HG03280 (cell line): ENCODE results near the gene OR2S2.
"Not testable (repeated sequence)": the region's sequence is repeated elsewhere in the genome, so short reads cannot be mapped to it uniquely, and the experiment has no call there.

Experiments
- ATAC-seq: cut with Tn5 transposase; IDR thresholded peaks from one replicate; pipeline ENCODE4 v1.9.1; 2021; ENCODE audit warnings: mild to moderate bottlenecking, moderate library complexity; ENCODE audit not compliant: unreplicated experiment

The OR2S2 gene

GRCh38 chr9:35935261-35935660 lies 22.7 kb downstream of the OR2S2 start:
- ATAC-seq, result no peak

GRCh38 chr9:35934069-35934468 lies 23.9 kb downstream of the OR2S2 start:
- not testable (repeated sequence) for ATAC-seq

DNA sequence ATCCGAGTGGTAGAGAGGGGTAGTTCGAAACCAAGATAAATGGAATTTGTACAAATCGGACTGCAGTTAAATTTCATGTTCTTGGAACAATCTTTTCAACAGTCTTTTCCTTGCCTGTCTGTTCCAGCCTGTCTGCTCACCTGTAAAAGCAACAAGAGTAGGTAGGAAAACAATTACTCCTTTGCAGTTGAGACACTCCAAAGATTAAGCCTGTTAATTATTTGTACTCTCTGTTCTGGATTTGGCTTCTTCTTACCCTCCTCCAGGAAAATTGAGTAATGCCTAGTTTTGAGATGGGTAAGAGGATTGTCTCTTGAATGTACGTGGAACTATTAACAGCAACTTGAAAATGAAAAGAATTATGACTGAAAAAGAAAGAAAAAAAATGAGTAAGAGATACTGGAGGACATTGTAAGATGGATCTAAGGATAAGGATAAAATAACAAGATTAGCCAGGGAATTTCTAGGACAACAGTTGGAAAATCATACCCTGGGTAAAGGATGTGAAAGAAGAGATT lies 24.3 kb downstream of the OR2S2 start:
- ATAC-seq, result no peak

- no peak for ATAC-seq
These were observed 25.2 kb downstream of the OR2S2 start for GRCh38 chr9:35932735-35933134.

DNA sequence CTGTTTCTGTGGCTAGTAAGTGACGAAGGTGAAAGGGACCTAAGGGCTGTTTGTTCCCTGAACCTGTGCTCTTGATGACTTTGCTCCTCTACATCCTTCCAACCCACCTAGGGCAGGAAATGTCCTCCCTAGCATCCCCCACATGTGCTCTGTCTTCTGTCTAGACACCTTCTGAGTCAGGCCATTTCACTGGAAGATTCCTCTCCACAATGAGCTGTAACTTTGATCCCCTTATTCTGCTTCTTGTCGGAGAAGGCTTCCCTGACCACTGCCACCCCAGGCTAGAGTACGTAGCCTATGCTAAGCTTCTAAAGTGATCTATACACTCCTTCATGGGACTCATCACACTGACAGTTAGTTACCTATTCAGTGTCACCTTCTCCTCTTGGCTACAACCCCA lies 27.0 kb downstream of the OR2S2 start:
- ATAC-seq, result no peak

DNA sequence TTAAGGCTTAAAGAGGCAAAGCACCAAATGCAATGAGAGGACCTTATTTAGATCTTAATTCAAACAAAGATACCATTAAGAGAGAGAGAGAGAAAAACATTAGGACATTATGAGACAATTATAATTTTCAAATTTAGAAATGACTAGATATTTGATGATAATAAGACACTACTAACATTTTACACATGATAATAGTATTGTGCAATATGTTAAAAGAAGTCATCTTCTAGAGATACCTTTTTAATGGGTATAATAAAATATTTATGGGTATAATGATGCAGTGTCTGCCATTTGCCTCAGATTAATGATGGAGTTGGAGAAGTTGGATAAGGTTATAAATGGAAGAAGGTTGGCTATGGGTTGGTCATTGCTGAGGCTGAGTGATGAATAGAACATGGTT lies 27.4 kb downstream of the OR2S2 start:
- ATAC-seq, result no peak

DNA sequence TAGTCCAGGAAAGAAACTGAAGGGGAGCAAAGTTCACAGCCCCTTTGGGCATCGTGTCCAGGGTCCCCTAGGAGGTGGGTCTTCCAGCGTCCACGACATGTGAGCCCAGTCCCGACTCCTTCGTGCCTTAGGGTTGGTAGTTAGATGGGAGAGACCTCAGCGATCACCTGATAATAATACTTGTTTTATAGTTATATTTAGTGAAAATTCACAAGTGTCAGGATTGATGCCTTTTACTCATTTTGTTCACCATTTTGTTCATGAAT lies 28.6 kb downstream of the OR2S2 start:
- ATAC-seq, result no peak

DNA sequence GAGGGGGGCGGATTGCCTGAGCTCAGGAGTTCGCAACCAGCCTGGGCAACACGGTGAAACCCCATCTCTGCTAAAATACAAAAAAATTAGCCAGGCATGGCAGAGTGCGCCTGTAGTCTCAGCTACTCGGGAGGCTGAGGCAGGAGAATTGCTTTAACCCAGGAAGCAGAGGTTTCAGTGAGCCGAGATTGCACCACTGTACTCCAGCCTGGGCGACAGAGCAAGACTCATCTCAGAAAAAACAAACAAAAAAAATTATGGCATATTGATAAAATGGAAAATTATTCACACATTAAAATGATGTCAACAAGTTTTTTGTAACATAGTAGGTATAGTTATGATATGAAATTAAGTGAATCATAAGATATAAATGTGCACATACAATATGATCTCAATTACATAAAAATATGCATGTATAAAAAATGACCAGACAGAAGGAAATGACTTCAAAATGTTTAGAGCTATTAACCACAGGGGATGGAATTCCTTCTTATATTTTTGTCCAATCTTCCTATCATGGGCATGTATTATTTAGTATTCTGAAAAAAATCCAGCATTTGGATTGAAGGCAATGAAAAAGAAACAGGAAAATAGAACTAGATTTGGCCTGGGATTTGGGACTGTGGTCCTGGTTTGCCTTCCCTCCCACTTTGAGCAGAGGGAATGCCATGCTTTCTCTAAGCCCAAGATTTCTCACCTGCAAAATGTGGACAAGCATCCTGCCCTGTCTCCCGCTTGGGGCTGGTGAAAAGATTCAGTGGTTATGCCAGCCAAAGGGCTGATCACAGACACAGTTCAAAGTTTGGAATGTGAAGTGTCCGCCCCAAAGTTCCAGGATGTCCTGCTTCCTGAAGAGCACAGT lies 29.1 kb downstream of the OR2S2 start:
- ATAC-seq, result no peak

DNA sequence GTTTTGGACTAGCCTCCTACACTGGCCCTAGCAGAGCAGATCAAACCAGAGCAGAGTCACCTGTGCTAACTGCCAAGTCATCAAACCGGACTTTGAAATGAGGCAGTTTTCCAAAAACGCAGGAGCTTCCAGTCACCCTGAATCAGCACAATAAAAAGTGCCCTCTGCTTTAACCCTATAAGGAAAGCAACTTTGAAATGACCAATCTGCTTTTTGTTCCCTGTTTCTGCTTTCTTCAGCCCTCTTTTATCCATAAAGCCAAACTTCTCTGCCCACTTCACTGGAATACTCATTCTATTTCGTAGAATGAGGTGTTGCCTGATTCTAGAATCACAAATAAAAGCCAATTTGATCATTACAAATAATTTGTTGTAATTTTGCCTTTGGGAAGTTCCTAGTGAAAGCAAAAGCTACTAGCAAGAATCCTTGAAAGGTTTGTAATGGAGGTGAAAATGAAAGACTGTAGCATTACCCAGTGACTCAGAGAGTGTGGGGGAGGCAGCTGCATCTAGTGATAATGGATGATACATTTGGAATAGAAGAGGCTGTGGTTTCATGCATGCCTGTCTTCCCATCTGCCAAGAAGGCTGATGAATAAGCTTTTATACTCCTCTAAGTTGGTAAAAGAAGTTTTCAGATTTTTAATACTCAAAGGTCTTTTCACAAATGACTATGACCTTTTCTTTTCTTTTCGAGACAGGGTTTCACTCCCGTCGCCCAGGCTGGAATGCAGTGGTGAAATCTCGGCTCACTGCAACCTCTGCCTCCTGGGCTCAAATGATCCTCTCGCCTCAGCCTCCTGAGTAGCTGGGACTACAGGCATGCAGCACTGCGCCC lies 33.8 kb downstream of the OR2S2 start:
- ATAC-seq, result no peak

DNA sequence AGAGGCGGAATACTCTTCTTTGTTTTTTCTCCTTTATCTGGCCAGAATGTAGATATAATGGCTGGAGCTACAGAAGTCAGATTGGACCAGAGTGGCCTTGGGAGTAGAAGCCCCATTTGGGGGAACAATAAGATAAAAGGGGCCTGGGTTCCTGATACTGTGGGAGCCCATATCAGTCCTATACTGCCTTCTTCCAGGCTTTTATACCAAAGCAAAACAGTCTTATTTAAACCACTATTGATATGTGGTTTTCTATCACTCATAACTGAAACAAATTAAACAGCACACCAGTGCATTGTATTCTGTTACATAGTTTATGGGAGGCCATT lies 34.4 kb downstream of the OR2S2 start:
- ATAC-seq, result no peak

DNA sequence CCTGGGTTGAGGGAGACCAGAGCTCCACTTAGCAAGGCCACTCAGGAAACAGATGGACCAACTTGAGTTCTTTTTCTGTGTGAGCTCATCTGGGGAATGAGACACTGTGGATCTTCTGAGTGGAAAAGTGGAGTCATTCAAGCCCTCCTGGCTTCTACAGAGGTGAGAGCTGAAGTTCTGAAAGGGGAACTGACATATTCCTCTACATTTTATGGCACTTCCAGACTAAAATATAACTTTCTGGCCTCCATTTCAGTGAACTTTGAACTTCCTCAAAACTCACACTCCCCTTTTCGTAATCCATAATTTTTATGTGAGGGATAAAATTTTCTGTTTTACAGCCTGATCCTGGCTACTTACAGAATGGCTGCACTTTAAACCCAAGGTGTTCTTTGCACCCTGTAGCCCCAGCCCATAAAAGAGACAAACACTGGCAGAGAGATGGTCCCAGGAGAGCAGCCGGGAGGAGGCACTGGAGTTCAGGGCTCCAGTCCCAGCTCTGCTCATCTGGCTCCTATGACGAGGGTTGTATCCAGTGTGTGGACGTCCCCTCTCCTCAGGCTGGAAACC lies 37.8 kb downstream of the OR2S2 start:
- no peak for ATAC-seq

DNA sequence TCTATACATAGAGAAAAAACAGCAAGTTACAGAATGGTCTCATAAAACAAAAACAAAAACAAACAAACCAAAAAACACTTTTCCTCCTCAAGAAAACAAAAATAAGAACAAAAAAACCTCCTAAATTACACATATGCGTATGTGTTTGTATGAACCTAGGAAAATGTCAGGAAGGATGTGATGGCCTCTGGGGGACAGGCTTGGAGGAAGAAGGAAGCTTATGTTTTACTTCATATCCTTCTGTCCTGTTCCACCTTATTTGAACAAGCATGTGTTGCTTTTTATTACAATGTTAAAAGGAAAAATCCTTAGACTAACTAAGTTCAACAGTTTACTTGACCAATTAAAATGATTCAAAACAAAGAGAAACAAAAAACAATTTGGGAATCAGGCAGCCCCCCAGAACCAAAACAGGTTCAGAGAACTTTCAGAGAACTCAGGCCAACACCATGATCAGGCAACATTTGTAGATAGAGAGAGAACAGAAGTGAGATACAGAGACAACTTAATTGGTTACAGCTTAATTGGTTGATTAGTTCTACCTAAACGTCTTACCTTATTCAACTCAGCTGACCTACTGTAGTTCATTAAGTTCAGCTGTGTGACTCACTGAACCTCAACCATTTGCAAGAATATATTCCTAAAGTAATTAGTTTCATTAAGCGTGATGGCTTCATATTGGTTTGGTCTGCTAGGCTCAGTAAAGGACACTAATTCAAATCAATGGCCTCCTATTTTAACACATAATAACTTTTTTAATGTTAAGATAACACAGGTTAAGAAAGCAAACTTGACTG lies 38.5 kb downstream of the OR2S2 start:
- no peak for ATAC-seq

DNA sequence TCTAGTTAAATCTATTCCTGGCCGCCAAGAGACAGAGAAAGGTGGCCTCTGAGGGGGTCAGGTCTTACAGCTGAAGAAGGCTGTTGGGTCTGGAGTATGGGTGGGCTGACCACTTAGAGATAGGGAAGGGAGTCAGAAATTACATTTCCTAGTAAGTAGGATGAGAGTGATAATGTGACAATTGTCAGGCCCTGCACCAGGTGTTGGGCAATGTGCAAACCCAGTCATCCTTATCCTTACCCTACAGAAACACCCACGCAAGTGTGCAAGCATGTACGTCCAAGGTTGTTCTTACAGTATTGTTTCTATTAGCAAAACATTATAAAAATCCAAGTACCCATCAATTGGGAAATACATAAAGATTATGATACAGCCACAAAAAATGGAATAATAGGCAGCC lies 39.2 kb downstream of the OR2S2 start:
- no peak for ATAC-seq

DNA sequence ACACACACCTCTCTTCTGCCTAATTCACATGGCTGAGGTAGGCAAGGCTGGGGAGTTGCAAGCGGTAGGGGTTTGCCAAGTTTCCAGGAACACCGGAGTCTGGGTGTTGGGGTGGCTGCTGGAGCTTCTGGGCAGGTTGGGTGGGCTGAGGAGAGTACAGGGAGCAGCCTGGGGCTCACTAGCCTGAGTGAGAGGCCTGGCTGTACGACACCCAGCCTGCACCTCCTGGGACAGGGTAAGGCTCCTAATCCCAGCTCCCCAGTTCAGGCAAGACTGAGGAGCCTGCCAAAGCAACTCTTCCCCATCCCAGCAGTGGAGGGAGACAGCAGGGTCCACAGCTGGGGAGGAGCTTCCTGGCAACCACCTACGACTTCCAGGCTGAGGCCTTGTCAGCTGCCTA lies 40.7 kb downstream of the OR2S2 start:
- ATAC-seq, result no peak

DNA sequence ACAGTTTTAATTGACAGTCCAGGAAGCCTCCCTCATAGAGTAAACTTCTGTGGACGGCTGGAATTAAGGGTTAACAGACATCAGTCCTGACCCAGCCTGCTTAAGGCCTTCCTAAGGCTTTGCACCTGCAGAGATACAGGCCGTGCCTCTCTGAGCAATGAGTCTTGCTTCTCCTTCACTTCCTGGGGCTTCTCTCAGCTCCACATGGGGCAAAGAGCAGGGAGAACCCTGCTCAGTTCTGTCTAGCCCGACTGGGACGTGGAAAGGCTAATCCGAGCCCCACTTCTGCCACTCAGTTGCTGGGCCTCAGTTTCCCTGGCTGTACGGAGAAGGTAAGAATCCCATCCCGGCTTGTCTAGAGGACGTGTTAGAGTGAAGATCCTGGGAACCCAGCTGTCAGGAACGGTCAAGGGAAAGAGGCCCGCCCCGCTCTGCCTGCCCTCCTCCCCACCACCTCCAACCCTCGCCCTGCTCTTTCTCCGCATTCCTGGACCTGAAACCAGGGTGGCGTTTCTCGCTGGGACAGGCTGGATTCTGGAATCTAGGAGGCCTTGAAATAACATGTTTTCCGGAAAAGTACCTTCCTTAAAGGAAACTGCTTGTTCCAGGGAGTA lies 42.2 kb downstream of the OR2S2 start:
- no peak for ATAC-seq

GRCh38 chr9:35914301-35914807 lies 43.6 kb downstream of the OR2S2 start:
- no peak for ATAC-seq

DNA sequence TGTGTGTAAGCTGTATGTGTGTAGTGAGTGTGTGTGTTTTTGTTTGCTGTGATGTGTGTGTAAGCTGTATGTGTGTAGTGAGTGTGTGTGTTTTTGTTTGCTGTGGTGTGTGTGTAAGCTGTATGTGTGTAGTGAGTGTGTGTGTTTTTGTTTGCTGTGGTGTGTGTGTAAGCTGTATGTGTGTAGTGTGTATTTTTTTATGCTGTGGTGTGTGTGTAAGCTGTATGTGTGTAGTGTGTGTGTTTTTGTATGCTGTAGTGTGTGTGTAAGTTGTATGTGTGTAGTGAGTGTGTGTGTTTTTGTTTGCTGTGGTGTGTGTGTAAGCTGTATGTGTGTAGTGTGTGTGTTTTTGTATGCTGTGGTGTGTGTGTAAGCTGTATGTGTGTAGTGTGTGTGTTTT lies 44.5 kb downstream of the OR2S2 start:
- ATAC-seq, result not testable (repeated sequence)

GRCh38 chr9:35912791-35913400 lies 45.1 kb downstream of the OR2S2 start:
- ATAC-seq, result no peak

GRCh38 chr9:35911690-35912089 lies 46.3 kb downstream of the OR2S2 start:
- ATAC-seq, result no peak
